OCI-LY1 (cell line): ENCODE measurements around the gene RASA2.

Experiments used
- H2AFZ ChIP-seq: fragments of 200-600 bp; sonication (generic), shearing (Covaris generic); 2 replicates; pipeline ENCODE4 v1.6.0; 2014; ENCODE audit warnings: antibody characterized with exemption, mild to moderate bottlenecking, low read length
- H3F3A ChIP-seq: fragments of 200-600 bp; sonication (generic), shearing (Covaris generic); 2 replicates; pipeline ENCODE4 v1.6.0; 2014; ENCODE audit warnings: mild to moderate bottlenecking, antibody characterized with exemption, low read length, moderate library complexity; ENCODE audit not compliant: insufficient read depth
- H3K27ac ChIP-seq: fragments of 200-600 bp; sonication (generic); 2 replicates; pipeline ENCODE4 v1.5.1; 2014; ENCODE audit warnings: low read length, mixed run types, mild to moderate bottlenecking, low read depth; ENCODE audit not compliant: poor library complexity, severe bottlenecking
- H3K27me3 ChIP-seq: fragments of 200-600 bp; sonication (generic); 2 replicates; pipeline ENCODE4 v1.6.0; 2014; ENCODE audit warnings: antibody characterized with exemption, mild to moderate bottlenecking, low read length, moderate library complexity; ENCODE audit not compliant: insufficient read depth
- H3K36me3 ChIP-seq: fragments of 200-600 bp; sonication (generic); 2 replicates; pipeline ENCODE4 v1.6.1; 2014; ENCODE audit warnings: mild to moderate bottlenecking, antibody characterized with exemption, low read length, moderate library complexity, mixed read lengths; ENCODE audit not compliant: insufficient read depth
- H3K4me1 ChIP-seq: fragments of 200-600 bp; sonication (generic); 2 replicates; pipeline ENCODE4 v1.5.1; 2014; ENCODE audit warnings: mild to moderate bottlenecking, low read length, moderate library complexity; ENCODE audit not compliant: insufficient read depth, severe bottlenecking
- H3K4me2 ChIP-seq: fragments of 200-600 bp; sonication (generic), shearing (Covaris generic); 2 replicates; pipeline ENCODE4 v1.6.1; 2014; ENCODE audit warnings: low read length
- H3K4me3 ChIP-seq: fragments of 200-600 bp; sonication (generic); 2 replicates; pipeline ENCODE4 v1.5.1; 2014; ENCODE audit warnings: low read length, low read depth, mild to moderate bottlenecking, mixed read lengths; ENCODE audit not compliant: poor library complexity, severe bottlenecking
- H3K79me2 ChIP-seq: fragments of 200-600 bp; shearing (Covaris generic); 2 replicates; pipeline ENCODE4 v1.6.1; 2016; ENCODE audit warnings: mixed run types, low read length, mixed read lengths; ENCODE audit not compliant: insufficient read depth
- H3K9ac ChIP-seq: fragments of 200-600 bp; sonication (generic), shearing (Covaris generic); 2 replicates; pipeline ENCODE4 v1.6.1; 2014; ENCODE audit warnings: mild to moderate bottlenecking, low read length, mixed read lengths
- H3K9me2 ChIP-seq: fragments of 200-600 bp; sonication (generic), shearing (Covaris generic); 2 replicates; pipeline ENCODE4 v1.6.1; 2014; ENCODE audit warnings: low read depth, mild to moderate bottlenecking, low read length, mixed read lengths
- H3K9me3 ChIP-seq: fragments of 200-600 bp; shearing (Covaris generic); 2 replicates; pipeline ENCODE4 v1.6.1; 2014; ENCODE audit warnings: low read length, mixed read lengths
- H4K20me1 ChIP-seq: fragments of 200-600 bp; sonication (generic), shearing (Covaris generic); 2 replicates; pipeline ENCODE4 v1.6.0; 2016; ENCODE audit warnings: mild to moderate bottlenecking, low read length; ENCODE audit not compliant: insufficient read depth
- EZH2 ChIP-seq: fragments of 200-600 bp; sonication (generic), shearing (Covaris generic); IDR thresholded peaks from 2 replicates; pipeline ENCODE4 v1.8.0; 2017; ENCODE audit warnings: borderline replicate concordance, mixed run types, mild to moderate bottlenecking, antibody characterized with exemption, low read length, moderate library complexity, mixed read lengths
- TF ChIP-seq, protein P1 (sequence below): fragments of 200-600 bp; sonication (generic), shearing (Covaris generic); IDR thresholded peaks from 2 replicates; pipeline ENCODE4 v1.5.1; 2017; ENCODE audit warnings: mild to moderate bottlenecking, antibody characterized with exemption, low read length, moderate library complexity, mixed read lengths

RASA2 gene

DNA sequence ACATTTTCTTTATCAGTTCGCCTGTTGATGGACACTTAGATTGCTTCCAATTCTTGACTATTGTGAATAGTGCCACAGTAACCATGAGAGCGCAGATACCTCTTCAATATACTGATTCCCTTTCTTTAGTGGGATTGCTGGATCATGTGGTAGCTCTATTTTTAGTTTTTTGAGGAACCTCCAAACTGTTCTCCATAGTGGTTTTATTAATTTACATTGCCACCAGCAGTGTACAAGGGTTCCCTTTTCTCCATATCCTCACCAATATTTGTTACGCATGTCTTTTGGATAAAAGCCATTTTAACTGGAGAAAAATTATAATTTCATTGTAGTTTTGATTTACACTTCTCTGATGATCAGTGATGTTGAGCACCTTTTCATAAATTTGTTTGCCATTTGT lies 59.3 kb downstream of the RASA2 start:
- H3K4me2 ChIP-seq: no peak overlapping the region
- no peak overlapping the region for H2AFZ ChIP-seq
- no peaks in the 10 kb centered on the region for H3K79me2 ChIP-seq
- no peak overlapping the region for H3K4me3 ChIP-seq
- no peak overlapping the region for H3K27ac ChIP-seq
- peaks cover 13% of the 10 kb centered on the region for H3K9me3 ChIP-seq
- H4K20me1 ChIP-seq: no peaks in the 10 kb centered on the region
- TF ChIP-seq EZH2: no peak
- H3K27me3 ChIP-seq: no peaks in the 10 kb centered on the region
- H3F3A ChIP-seq: no peaks in the 10 kb centered on the region
- H3K9ac ChIP-seq: no peak overlapping the region
- no peaks in the 10 kb centered on the region for H3K4me1 ChIP-seq
- no peaks in the 10 kb centered on the region for H3K9me2 ChIP-seq
- peaks cover 65% of the 10 kb centered on the region for H3K36me3 ChIP-seq

DNA sequence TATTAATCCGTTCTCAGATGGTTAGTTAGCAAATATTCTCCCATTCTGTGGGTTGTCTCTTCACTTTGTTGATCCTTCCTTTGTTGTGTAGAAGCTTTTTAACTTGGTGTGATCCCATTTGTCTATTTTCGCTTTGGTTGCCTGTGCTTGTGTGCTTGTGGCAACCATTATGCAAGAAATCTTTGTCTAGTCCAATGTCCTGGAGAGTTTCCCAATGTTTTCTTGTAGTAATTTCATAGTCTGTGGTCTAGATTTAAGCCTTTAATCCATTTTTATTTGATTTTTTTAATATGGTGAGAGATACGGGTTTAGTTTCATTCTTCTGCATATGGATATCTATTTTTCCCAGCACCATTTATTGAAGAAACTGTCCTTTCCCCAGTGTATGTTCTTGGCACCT lies 59.8 kb downstream of the RASA2 start:
- no peak for TF ChIP-seq EZH2
- TF ChIP-seq, protein P1, sequence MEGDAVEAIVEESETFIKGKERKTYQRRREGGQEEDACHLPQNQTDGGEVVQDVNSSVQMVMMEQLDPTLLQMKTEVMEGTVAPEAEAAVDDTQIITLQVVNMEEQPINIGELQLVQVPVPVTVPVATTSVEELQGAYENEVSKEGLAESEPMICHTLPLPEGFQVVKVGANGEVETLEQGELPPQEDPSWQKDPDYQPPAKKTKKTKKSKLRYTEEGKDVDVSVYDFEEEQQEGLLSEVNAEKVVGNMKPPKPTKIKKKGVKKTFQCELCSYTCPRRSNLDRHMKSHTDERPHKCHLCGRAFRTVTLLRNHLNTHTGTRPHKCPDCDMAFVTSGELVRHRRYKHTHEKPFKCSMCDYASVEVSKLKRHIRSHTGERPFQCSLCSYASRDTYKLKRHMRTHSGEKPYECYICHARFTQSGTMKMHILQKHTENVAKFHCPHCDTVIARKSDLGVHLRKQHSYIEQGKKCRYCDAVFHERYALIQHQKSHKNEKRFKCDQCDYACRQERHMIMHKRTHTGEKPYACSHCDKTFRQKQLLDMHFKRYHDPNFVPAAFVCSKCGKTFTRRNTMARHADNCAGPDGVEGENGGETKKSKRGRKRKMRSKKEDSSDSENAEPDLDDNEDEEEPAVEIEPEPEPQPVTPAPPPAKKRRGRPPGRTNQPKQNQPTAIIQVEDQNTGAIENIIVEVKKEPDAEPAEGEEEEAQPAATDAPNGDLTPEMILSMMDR: no peak
- Histone ChIP-seq H3K79me2 (no peaks in the 10 kb centered on the region), H3K4me1 (no peaks in the 10 kb centered on the region), H3K9me2 (no peaks in the 10 kb centered on the region), H3K27ac (no peak overlapping the region), H4K20me1 (no peaks in the 10 kb centered on the region), H3F3A (no peaks in the 10 kb centered on the region), H3K4me3 (no peak overlapping the region), H3K9ac (no peak overlapping the region), H3K27me3 (no peaks in the 10 kb centered on the region), H2AFZ (no peak overlapping the region), H3K4me2 (no peak overlapping the region), H3K36me3 (peaks cover 65% of the 10 kb centered on the region), H3K9me3 (peaks cover 13% of the 10 kb centered on the region)

DNA sequence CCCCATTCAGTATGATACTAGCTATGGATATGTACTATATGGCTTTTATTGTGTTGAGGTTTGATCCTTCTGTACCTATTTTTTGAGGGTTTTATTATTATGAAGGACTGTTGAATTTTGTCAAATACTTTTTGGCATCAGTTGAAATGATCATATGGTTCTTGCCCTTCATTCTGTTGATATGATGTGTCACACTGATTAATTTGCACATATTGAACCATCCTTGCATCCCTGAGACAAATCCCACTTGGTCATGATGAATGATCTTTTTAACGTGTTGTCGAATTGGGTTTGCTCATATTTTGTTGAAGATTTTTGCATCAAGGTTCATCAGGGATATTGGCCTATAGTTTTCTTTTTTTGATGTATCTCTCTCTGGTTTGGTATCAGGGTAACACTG lies 61.0 kb downstream of the RASA2 start:
- no peaks in the 10 kb centered on the region for H4K20me1 ChIP-seq
- no peaks in the 10 kb centered on the region for H3K9me2 ChIP-seq
- no peaks in the 10 kb centered on the region for H3K27me3 ChIP-seq
- TF ChIP-seq, protein P1: no peak
- no peak for TF ChIP-seq EZH2
- H3K9ac ChIP-seq: no peak overlapping the region
- H3K4me2 ChIP-seq: no peak overlapping the region
- H3K27ac ChIP-seq: no peak overlapping the region
- peaks cover 4% of the 10 kb centered on the region; the same call in 1 of the 2 replicates for H3K9me3 ChIP-seq
- H3F3A ChIP-seq: no peaks in the 10 kb centered on the region
- H3K79me2 ChIP-seq: no peaks in the 10 kb centered on the region
- peaks cover 54% of the 10 kb centered on the region for H3K36me3 ChIP-seq
- no peak overlapping the region for H2AFZ ChIP-seq
- peaks cover 6% of the 10 kb centered on the region for H3K4me1 ChIP-seq
- no peak overlapping the region for H3K4me3 ChIP-seq

DNA sequence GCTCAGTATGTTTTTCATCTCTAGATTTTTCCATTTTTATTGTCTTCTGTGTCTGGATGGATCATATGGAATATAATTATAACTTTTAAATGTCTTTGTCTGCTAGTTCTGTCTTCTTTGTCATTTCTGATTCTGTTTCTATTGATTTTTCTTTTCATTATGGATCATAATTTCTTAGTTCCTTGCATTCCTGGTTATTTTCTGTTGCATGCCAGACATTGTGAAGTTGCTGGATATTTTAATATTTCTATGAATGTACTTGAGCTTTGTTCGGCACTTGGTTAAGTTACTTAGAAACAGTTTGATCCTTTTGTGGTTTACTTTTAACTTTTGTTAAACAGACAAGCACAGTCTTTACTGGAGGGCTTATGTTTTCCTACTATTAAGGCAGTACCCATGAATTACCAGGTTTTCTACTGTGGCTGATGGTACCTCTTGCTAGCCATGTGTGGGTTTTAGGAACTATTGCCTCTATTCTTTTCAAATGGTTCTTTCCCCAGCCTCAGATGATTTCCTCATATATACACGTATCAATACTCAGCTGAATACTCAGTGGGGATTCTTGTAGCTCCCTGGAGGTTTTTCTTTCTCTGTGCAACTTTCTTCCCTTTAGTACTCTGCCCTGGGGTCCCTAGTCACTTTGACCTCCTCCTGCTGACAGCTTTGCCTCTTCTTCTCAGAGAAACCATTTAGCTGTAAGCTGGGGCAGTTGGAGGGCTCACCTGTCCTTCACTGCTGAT lies 64.3 kb downstream of the RASA2 start:
- no peaks in the 10 kb centered on the region for H3K9me3 ChIP-seq
- no peaks in the 10 kb centered on the region for H4K20me1 ChIP-seq
- no peak overlapping the region for H2AFZ ChIP-seq
- no peak overlapping the region for H3K4me2 ChIP-seq
- H3K9me2 ChIP-seq: no peaks in the 10 kb centered on the region
- H3F3A ChIP-seq: no peaks in the 10 kb centered on the region
- no peak overlapping the region for H3K9ac ChIP-seq
- no peak for TF ChIP-seq EZH2
- TF ChIP-seq, protein P1: no peak
- H3K36me3 ChIP-seq: peaks cover 39% of the 10 kb centered on the region
- peaks cover 6% of the 10 kb centered on the region for H3K4me1 ChIP-seq
- no peaks in the 10 kb centered on the region for H3K79me2 ChIP-seq
- no peak overlapping the region for H3K4me3 ChIP-seq
- no peak overlapping the region for H3K27ac ChIP-seq
- no peaks in the 10 kb centered on the region for H3K27me3 ChIP-seq
